H1 (cell line): ENCODE data around the gene CUX1. TPM values are rescaled to one million over a fixed set of nuclear protein-coding genes. Genes with fewer than 3 reads are reported as not detected.

Experiments
- EGR1 ChIP-seq: IDR thresholded peaks from 2 replicates; pipeline ENCODE4 v1.6.1; 2011; ENCODE audit warnings: low read depth, low read length, borderline replicate concordance
- FOSL1 ChIP-seq: IDR thresholded peaks from 2 replicates; pipeline ENCODE4 v1.6.1; 2011; ENCODE audit warnings: mild to moderate bottlenecking, low read depth, low read length, moderate library complexity; ENCODE audit not compliant: insufficient read depth
- polyA plus RNA-seq, 7 experiments: library from polyadenylated mRNA; depleted of rRNA in 3 of 7; stranded (reverse) in 5 of 7; unstranded in 2 of 7; fragments of >200 nt in 5 of 7; fragments of 200-250 nt in 2 of 7; gene quantifications; 1 replicate in 5 of 7; 2 replicates in 1 of 7; 4 replicates in 1 of 7; pipeline versions ENCODE4 v1.2.1 to v1.2.3, GENCODE V29; 2011 to 2013; ENCODE audit warnings: missing spikeins in 2 of 7, mixed read lengths in 2 of 7
- total RNA-seq: library from RNA; stranded (reverse); fragmentation: NEBNext Ultra II Directional; extraction: Animal tissue kit (Norgen Biotek cat#: 25700); gene quantifications from 2 replicates; pipeline ENCODE4 v1.2.1, GENCODE V29; 2021
- TF ChIP-seq, protein P1 (sequence below): fragments of 300-600 bp; sonication (generic); IDR thresholded peaks from 2 replicates; pipeline ENCODE4 v1.7.1; 2012; ENCODE audit warnings: low read length, moderate library complexity, mild to moderate bottlenecking, inconsistent platforms; ENCODE audit not compliant: insufficient replicate concordance

CUX1 gene
- total and polyA plus RNA-seq, 2 of the 8 experiments (the other 6 are each of a cell fraction or from before 2014, with no cell fraction given), result 21.6 to 65.9 TPM

DNA sequence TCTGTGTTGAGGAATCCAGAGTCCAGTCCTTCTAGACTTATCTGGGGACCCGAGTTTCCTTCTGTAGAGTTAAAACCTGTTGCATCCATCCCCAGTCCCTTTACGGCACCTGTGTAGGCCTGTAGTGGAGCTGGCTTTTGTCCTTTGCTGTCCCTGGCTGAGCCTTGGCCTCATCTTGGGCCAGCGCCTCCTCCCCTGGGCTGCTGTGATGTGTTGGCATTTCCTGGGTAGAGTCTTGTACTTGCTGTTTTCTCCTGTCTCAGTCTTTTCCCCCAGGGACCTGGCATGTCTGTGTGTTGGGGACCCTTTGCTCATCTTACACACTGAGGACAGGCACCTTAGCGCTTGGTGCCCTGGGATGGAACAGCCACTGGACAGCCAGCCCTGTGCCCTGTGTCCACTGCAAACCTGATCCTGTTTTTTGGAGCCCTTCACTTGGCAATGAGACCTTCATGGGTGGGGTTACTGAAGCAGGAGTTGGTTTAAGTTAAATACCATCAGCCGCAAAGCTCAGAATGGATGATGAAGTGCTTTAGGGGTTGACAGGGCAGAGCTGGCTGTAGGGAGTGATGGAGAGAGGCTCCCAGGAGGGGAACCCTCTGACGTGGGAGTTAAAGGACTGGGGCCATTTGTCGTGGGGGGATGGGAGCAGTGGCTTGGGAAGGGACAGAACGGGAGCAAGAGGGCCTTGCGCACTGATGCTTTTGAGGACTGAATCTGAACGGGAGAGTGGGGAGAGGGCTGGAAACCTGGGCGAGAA is 50.9 kb downstream of the CUX1 start (continued):
- TF ChIP-seq, protein P1, sequence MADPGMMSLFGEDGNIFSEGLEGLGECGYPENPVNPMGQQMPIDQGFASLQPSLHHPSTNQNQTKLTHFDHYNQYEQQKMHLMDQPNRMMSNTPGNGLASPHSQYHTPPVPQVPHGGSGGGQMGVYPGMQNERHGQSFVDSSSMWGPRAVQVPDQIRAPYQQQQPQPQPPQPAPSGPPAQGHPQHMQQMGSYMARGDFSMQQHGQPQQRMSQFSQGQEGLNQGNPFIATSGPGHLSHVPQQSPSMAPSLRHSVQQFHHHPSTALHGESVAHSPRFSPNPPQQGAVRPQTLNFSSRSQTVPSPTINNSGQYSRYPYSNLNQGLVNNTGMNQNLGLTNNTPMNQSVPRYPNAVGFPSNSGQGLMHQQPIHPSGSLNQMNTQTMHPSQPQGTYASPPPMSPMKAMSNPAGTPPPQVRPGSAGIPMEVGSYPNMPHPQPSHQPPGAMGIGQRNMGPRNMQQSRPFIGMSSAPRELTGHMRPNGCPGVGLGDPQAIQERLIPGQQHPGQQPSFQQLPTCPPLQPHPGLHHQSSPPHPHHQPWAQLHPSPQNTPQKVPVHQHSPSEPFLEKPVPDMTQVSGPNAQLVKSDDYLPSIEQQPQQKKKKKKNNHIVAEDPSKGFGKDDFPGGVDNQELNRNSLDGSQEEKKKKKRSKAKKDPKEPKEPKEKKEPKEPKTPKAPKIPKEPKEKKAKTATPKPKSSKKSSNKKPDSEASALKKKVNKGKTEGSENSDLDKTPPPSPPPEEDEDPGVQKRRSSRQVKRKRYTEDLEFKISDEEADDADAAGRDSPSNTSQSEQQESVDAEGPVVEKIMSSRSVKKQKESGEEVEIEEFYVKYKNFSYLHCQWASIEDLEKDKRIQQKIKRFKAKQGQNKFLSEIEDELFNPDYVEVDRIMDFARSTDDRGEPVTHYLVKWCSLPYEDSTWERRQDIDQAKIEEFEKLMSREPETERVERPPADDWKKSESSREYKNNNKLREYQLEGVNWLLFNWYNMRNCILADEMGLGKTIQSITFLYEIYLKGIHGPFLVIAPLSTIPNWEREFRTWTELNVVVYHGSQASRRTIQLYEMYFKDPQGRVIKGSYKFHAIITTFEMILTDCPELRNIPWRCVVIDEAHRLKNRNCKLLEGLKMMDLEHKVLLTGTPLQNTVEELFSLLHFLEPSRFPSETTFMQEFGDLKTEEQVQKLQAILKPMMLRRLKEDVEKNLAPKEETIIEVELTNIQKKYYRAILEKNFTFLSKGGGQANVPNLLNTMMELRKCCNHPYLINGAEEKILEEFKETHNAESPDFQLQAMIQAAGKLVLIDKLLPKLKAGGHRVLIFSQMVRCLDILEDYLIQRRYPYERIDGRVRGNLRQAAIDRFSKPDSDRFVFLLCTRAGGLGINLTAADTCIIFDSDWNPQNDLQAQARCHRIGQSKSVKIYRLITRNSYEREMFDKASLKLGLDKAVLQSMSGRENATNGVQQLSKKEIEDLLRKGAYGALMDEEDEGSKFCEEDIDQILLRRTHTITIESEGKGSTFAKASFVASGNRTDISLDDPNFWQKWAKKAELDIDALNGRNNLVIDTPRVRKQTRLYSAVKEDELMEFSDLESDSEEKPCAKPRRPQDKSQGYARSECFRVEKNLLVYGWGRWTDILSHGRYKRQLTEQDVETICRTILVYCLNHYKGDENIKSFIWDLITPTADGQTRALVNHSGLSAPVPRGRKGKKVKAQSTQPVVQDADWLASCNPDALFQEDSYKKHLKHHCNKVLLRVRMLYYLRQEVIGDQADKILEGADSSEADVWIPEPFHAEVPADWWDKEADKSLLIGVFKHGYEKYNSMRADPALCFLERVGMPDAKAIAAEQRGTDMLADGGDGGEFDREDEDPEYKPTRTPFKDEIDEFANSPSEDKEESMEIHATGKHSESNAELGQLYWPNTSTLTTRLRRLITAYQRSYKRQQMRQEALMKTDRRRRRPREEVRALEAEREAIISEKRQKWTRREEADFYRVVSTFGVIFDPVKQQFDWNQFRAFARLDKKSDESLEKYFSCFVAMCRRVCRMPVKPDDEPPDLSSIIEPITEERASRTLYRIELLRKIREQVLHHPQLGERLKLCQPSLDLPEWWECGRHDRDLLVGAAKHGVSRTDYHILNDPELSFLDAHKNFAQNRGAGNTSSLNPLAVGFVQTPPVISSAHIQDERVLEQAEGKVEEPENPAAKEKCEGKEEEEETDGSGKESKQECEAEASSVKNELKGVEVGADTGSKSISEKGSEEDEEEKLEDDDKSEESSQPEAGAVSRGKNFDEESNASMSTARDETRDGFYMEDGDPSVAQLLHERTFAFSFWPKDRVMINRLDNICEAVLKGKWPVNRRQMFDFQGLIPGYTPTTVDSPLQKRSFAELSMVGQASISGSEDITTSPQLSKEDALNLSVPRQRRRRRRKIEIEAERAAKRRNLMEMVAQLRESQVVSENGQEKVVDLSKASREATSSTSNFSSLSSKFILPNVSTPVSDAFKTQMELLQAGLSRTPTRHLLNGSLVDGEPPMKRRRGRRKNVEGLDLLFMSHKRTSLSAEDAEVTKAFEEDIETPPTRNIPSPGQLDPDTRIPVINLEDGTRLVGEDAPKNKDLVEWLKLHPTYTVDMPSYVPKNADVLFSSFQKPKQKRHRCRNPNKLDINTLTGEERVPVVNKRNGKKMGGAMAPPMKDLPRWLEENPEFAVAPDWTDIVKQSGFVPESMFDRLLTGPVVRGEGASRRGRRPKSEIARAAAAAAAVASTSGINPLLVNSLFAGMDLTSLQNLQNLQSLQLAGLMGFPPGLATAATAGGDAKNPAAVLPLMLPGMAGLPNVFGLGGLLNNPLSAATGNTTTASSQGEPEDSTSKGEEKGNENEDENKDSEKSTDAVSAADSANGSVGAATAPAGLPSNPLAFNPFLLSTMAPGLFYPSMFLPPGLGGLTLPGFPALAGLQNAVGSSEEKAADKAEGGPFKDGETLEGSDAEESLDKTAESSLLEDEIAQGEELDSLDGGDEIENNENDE, result no peak
- TF ChIP-seq EGR1 (no peak), FOSL1 (no peak)
- TF ChIP-seq, all 59 proteins: peak for 0
